SIG-M5 treated with dmso at 0.1 percent for 504 hours (cell line): Measurements from ENCODE around the gene ESRRB.
"Not testable (repeated sequence)": the region's sequence is repeated elsewhere in the genome, so short reads cannot be mapped to it uniquely, and the experiment has no call there.

ENCODE experiments used
- DNase-seq: peaks from one replicate; lab custom pipeline; 2025; ENCODE audit not compliant: unreplicated experiment; lab: John Stamatoyannopoulos, UW

The ESRRB gene

DNA sequence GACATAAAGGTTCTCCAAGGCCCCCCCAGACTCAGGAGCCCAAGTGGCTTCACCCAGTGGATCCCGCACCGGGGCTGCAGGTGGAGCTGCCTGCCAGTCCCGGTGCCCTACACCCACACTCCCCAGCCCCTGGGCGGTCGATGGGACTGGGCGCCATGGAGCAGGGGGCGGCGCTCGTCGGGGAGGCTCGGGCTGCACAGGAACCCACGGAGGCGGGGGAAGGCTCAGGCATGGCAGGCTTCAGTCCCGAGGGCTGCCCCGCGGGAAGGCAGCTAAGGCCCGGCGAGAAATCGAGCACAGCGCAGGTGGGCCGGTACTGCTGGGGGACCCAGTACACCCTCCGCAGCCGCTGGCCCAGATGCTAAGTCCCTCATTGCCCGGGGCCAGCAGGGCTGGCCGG is 160.7 kb downstream of the ESRRB start:
- DNase-seq = not testable (repeated sequence)

DNA sequence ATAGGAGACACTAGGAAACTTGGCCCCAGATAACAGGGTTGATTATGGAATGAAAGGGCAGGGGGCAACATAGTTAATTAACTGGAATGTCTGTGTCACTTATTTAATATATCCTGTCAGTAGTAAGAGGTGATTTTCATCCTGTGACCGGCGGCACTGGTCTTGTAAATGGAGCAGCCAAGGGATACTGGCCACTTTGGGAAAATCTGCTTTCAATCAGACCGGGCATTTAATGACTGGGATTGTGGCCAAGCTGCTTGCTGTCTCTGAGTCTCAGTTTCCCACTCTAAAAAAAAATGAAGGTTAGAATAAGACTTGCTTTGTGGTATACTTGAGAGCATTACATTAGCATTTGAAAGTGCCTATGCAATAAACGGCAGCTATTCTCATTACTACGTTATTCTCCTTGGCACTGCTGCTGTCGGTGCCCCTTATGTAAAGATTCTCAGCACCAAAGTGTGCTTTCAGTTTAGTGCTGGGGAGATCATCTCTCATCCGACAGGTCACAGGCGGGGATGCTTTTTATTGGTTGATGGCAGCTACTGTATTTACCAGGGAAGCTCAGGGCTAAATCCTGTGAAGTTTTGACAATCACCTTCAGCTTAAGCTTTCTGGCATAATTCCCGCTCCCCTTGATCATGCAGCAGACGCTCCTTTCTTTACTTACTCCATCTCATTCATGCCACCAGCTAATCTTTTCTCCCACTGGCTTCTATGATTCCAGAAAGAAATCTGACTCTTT is 162.1 kb downstream of the ESRRB start:
- no peak for DNase-seq

GRCh38 chr14:76538648-76539008 is 162.7 kb downstream of the ESRRB start:
- DNase-seq = no peak

DNA sequence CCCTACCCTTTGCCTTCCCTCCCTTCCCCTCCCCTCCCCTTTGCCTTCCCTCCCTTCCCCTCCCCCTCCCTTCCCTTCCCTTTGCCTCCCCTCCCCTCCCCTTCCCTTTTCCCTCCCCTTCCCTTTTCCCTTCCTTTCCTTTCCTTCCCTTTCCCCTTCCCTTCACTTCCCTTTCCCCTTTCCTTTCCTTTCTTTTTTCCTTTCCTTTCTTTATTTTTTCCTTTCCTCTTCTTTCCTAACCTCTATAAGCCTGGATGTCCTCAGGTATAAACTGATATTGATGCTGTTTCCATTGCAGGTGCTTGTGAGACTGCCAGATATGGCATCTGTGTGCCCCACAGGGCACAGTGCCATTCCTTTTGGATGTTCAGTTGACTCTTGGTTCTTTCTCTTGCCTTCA is 163.2 kb downstream of the ESRRB start:
- DNase-seq = no peak

- no peak for DNase-seq
Measured at GRCh38 chr14:76541594-76542219, 165.8 kb downstream of the ESRRB start.

GRCh38 chr14:76546426-76547221 is 170.7 kb downstream of the ESRRB start:
- peak; percentile 25 for DNase-seq

GRCh38 chr14:76547831-76548230 is 171.9 kb downstream of the ESRRB start:
- no peak for DNase-seq

DNA sequence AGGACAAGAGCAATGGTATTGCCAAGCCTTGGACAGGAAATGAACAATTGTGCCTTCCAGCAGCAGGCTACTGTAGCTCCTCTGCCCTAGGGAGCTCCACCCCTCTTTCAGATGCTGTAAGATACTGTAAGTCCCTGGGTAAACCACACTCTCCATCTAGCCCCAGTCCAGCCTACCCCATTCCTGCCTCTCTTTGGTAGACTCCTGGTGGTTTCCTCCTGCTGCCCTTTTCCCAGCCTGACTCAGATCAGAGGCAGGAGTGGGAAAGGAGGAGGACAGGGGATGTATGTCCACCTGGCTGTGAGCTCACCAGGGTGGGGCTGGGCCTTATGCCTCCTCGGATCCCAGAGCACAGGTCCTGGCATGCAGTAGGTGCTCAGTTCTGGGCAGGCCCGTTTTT is 174.6 kb downstream of the ESRRB start:
- DNase-seq = no peak

DNA sequence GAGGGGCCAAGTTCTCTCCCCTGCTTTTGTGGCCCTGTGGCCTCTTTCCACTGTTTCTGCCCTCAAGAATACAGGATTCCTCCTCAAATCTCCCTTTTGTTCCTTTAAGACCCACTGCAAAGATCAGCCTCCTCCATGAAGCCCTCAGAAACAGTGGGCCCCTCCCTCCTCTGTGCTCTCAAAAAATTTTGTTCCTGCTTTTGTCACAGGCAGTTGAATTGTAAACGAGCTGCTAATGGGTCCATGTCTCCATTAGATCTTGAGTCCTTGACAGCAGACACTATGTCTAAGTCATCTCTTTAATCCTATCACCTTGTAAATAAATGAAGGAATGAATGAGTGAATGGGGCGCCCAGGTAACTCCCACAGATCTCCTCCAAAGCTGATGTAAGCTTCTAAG is 175.2 kb downstream of the ESRRB start:
- DNase-seq = no peak
